Activated naive CD8-positive, alpha-beta T cell treated with anti-CD3 and anti-CD28 coated beads for 36 hours (primary cell): Measurements from ENCODE around the gene PHF20. TPM values are rescaled to one million over a fixed set of nuclear protein-coding genes. Genes with fewer than 3 reads are reported as not detected.
"Not testable (repeated sequence)": the region's sequence is repeated elsewhere in the genome, so short reads cannot be mapped to it uniquely, and the experiment has no call there.

ENCODE experiments used
- DNase-seq: peaks from one replicate; pipeline ENCODE4 v3.0.0; 2021
- H3K27ac Mint-ChIP-seq: one replicate; pipeline ENCODE4 v1.8.0; 2022; ENCODE audit warnings: mild to moderate bottlenecking, moderate library complexity, mixed read lengths
- H3K27me3 Mint-ChIP-seq: one replicate; pipeline ENCODE4 v1.8.0; 2022; ENCODE audit warnings: mild to moderate bottlenecking, mixed read lengths
- H3K36me3 Mint-ChIP-seq: one replicate; pipeline ENCODE4 v1.8.0; 2021; ENCODE audit warnings: mild to moderate bottlenecking, mixed read lengths
- H3K4me1 Mint-ChIP-seq: one replicate; pipeline ENCODE4 v1.8.0; 2021; ENCODE audit warnings: mixed read lengths
- H3K4me3 Mint-ChIP-seq: one replicate; pipeline ENCODE4 v1.8.0; 2022; ENCODE audit warnings: mild to moderate bottlenecking, moderate library complexity, mixed read lengths
- H3K9me3 Mint-ChIP-seq: one replicate; pipeline ENCODE4 v1.8.0; 2022; ENCODE audit warnings: mixed read lengths
- total RNA-seq, 2 experiments: library from RNA; stranded (reverse); gene quantifications; one replicate each; pipeline ENCODE4 v1.2.3, GENCODE V29; 2021

The PHF20 gene
- total RNA-seq, 2 experiments from 2014 or later: 50.2 to 50.6 TPM

- Mint-ChIP-seq H3K4me3 (no peak overlapping the region), H3K36me3 (peaks cover 19% of the 10 kb centered on the region), H3K9me3 (peaks cover 6% of the 10 kb centered on the region), H3K27me3 (no peaks in the 10 kb centered on the region), H3K27ac (no peak overlapping the region), H3K4me1 (peaks cover 9% of the 10 kb centered on the region)
- no peak for DNase-seq
Observed at GRCh38 chr20:35956616-35957015, 184.8 kb downstream of the PHF20 start.

- H3K27ac Mint-ChIP-seq, DNase-seq, H3K36me3 Mint-ChIP-seq, H3K4me1 Mint-ChIP-seq, H3K4me3 Mint-ChIP-seq, H3K9me3 Mint-ChIP-seq, H3K27me3 Mint-ChIP-seq: not testable (repeated sequence)
Observed at GRCh38 chr20:35959291-35959690, 187.5 kb downstream of the PHF20 start.

DNA sequence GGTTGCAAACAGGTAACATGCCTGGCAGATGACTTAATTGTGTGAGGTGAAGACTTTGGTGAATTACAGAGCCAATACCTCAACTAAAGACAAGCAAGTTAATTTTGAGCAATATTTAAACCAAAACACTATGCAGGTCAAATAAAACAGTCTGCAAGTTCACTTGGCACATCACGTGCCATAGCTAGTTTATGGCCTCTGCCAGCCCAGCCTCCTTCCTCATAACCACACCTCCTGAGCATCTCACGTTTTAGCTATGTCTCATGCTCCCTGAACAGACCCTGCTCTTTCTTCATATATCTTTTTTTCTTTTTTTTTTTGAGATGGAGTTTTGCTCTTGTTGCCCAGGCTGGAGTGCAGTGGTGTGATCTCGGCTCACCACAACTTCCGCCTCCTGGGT, 192.1 kb downstream of the PHF20 start:
- no peaks in the 10 kb centered on the region for H3K4me1 Mint-ChIP-seq
- H3K27ac Mint-ChIP-seq: no peak overlapping the region
- no peak overlapping the region for H3K4me3 Mint-ChIP-seq

GRCh38 chr20:35967979-35968640, 196.3 kb downstream of the PHF20 start, which contains the start of gene CNBD2:
TSS of gene CNBD2 (plus strand) at chr20:35968590. CDS start at chr20:35968763, 173 bp downstream.
- DNase-seq: no peak
- Mint-ChIP-seq H3K4me1 (no peaks in the 10 kb centered on the region), H3K27ac (no peak within 1 kb of the TSS), H3K4me3 (no peak within 1 kb of the TSS), H3K27me3 (no peaks in the 10 kb centered on the region), H3K9me3 (no peaks in the 10 kb centered on the region), H3K36me3 (no peaks in the 10 kb centered on the region)

More for the DNA sequence above, 192.1 kb downstream of the PHF20 start:
- no peaks in the 10 kb centered on the region for H3K27me3 Mint-ChIP-seq
- peaks cover 5% of the 10 kb centered on the region for H3K36me3 Mint-ChIP-seq
- peaks cover 6% of the 10 kb centered on the region for H3K9me3 Mint-ChIP-seq
- no peak for DNase-seq

GRCh38 chr20:35968930-35969329, 197.1 kb downstream of the PHF20 start:
- DNase-seq: no peak
- H3K27me3 Mint-ChIP-seq: no peaks in the 10 kb centered on the region
- no peaks in the 10 kb centered on the region for H3K4me1 Mint-ChIP-seq
- no peaks in the 10 kb centered on the region for H3K36me3 Mint-ChIP-seq
- no peaks in the 10 kb centered on the region for H3K9me3 Mint-ChIP-seq
- H3K4me3 Mint-ChIP-seq: no peak overlapping the region
- no peak overlapping the region for H3K27ac Mint-ChIP-seq

DNA sequence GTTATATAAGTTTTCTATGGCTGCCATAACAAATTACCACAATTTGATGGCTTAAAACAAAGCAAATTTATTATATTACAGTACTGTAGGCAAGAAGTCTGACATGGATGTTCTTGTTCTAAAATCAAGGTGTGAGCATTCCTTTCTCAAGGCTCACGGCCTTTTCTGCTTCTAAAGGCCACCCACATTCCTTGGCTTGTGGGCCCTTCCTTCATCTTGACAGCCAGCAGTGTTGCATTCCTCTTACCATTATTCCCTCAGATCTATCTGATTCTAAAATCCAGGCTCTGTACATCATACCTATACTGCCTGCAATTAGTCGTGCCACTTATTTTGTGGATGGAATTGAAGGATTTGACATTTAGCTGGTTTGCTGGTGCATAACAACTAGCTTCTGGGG, 200.2 kb downstream of the PHF20 start:
- H3K27ac Mint-ChIP-seq: no peak overlapping the region
- no peaks in the 10 kb centered on the region for H3K4me1 Mint-ChIP-seq
- H3K27me3 Mint-ChIP-seq: no peaks in the 10 kb centered on the region
- no peaks in the 10 kb centered on the region for H3K36me3 Mint-ChIP-seq
- no peak overlapping the region for H3K4me3 Mint-ChIP-seq
- no peak for DNase-seq
- H3K9me3 Mint-ChIP-seq: no peaks in the 10 kb centered on the region

DNA sequence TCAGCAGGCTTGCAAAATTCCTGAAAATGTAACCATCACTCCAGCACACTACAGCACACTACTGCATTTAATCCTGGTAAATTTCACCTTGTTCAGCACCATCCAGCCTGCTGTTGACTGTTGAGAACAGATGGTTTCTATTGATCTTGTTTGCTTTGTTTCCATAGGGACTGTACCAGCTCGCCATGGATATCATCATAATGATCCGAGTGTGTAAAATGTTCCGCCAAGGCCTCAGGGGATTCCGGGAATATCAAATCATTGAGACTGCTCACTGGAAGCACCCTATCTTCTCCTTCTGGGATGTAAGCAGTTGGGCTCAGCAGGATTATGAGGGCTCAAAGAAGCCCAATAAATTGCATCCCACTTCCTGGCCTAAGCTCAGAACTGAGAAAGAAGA, 200.6 kb downstream of the PHF20 start:
- Mint-ChIP-seq H3K36me3 (no peaks in the 10 kb centered on the region), H3K27ac (no peak overlapping the region), H3K9me3 (no peaks in the 10 kb centered on the region), H3K4me1 (no peaks in the 10 kb centered on the region), H3K4me3 (no peak overlapping the region), H3K27me3 (no peaks in the 10 kb centered on the region)
- no peak for DNase-seq

- no peaks in the 10 kb centered on the region for H3K36me3 Mint-ChIP-seq
- DNase-seq: no peak
- no peaks in the 10 kb centered on the region for H3K4me1 Mint-ChIP-seq
- no peak overlapping the region for H3K27ac Mint-ChIP-seq
- H3K9me3 Mint-ChIP-seq: no peaks in the 10 kb centered on the region
- H3K4me3 Mint-ChIP-seq: no peak overlapping the region
- no peaks in the 10 kb centered on the region for H3K27me3 Mint-ChIP-seq
Observed at GRCh38 chr20:35974256-35974655, 202.4 kb downstream of the PHF20 start.

GRCh38 chr20:35975576-35976373, 204.0 kb downstream of the PHF20 start:
- no peak for DNase-seq
- H3K4me1 Mint-ChIP-seq: no peaks in the 10 kb centered on the region
- H3K9me3 Mint-ChIP-seq: no peaks in the 10 kb centered on the region
- no peaks in the 10 kb centered on the region for H3K36me3 Mint-ChIP-seq
- H3K4me3 Mint-ChIP-seq: no peak overlapping the region
- H3K27me3 Mint-ChIP-seq: no peaks in the 10 kb centered on the region
- no peak overlapping the region for H3K27ac Mint-ChIP-seq

GRCh38 chr20:35978041-35978513, 206.3 kb downstream of the PHF20 start:
- H3K27me3 Mint-ChIP-seq: no peaks in the 10 kb centered on the region

DNA sequence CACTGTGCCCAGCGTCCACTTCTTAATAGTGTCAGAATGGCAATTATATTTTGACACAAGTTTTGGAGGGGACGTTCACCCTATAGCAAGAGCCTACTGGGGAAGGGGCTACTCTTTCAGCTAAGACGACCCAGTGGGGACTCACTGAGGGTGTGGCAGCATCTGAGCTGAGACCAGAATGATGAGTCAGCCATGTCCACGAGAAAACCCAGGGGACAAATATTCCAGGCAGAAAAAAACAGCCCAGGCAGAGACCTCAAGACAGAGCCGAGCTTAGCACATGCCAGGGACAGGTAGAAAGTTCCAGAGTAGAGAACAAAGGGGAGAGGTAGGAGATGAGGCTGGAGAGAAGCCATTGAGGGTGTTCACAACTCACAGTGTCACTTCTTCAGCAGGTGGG, 207.7 kb downstream of the PHF20 start:
- Mint-ChIP-seq H3K27me3 (no peaks in the 10 kb centered on the region), H3K36me3 (no peaks in the 10 kb centered on the region), H3K4me1 (peaks cover 2% of the 10 kb centered on the region), H3K27ac (no peak overlapping the region), H3K9me3 (no peaks in the 10 kb centered on the region), H3K4me3 (no peak overlapping the region)
- no peak for DNase-seq

More at GRCh38 chr20:35978041-35978513, 206.3 kb downstream of the PHF20 start:
- Mint-ChIP-seq H3K9me3 (no peaks in the 10 kb centered on the region), H3K36me3 (no peaks in the 10 kb centered on the region), H3K4me1 (no peaks in the 10 kb centered on the region), H3K4me3 (no peak overlapping the region), H3K27ac (no peak overlapping the region)
- DNase-seq: no peak

GRCh38 chr20:35981969-35982368, 210.2 kb downstream of the PHF20 start:
- H3K9me3 Mint-ChIP-seq: no peaks in the 10 kb centered on the region
- H3K27ac Mint-ChIP-seq: no peak overlapping the region
- H3K36me3 Mint-ChIP-seq: no peaks in the 10 kb centered on the region
- no peaks in the 10 kb centered on the region for H3K27me3 Mint-ChIP-seq
- peaks cover 2% of the 10 kb centered on the region for H3K4me1 Mint-ChIP-seq
- DNase-seq: no peak
- H3K4me3 Mint-ChIP-seq: no peak overlapping the region

DNA sequence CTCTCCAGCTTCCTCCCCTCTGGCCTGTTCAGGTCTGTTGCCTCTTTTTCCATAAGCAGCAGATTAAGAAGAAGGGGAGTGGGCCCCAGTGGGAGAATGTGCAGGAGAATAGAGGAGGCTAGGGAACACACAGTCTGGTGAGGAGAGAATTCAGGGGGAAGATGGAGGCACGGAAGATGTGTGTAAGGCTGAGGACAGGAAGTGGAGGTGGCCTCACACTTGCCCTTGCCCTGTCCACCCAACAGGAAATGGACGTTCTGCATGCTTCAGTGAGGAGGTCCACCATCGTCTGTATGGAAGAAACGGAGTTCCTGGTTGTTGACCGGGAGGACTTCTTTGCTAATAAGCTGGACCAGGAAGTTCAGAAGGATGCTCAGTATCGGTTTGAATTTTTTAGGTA, 212.6 kb downstream of the PHF20 start:
- no peak overlapping the region for H3K4me3 Mint-ChIP-seq
- peaks cover 2% of the 10 kb centered on the region for H3K27me3 Mint-ChIP-seq
- H3K36me3 Mint-ChIP-seq: no peaks in the 10 kb centered on the region

DNA sequence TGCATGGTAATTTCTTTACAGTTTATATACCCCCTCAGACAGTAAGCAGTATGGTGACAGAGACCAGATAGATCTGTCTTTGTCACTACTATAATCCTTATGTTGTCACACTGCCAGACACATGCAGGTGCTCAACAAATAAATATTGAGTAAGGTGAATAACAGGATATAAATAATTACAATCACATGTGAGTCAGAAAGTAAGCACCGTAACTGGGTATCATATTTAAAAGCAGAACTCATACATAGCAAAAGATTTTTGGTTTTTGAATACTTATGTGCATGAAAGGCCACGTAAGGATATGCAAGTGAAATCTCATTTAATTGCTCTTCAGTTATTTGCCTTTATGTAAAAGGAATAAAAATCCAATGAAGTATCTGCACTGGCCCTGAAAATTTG, 214.0 kb downstream of the PHF20 start:
- no peaks in the 10 kb centered on the region for H3K36me3 Mint-ChIP-seq

More for the DNA sequence above, 212.6 kb downstream of the PHF20 start:
- Mint-ChIP-seq H3K27ac (no peak overlapping the region), H3K4me1 (peaks cover 2% of the 10 kb centered on the region), H3K9me3 (no peaks in the 10 kb centered on the region)
- no peak for DNase-seq

DNA sequence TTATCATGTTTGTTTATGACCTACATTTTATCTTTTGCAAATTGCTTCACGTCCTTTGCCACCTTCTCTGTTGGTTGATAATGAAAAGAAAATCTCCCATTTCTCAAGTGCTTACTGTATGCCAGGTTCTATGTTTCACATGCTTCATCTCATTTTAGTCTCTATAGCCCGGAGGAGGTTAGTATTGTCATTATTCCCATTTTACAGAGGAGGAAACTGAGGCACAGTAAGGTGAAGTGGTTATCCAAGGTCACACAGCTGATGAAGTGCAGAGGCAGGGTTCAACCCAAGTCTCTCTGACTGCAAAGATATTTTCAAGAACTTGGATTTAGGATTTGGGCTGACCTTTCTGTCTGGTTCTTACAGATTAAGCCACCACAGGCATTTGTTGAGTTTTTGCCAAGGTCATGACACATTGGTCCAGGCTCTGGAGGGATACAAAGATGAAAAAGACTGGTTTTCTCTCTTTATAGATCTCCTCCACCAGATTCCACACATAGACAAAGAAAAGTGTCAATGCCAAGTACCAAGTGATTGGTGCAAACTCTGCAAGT, 217.2 kb downstream of the PHF20 start:
- Mint-ChIP-seq H3K27me3 (peaks cover 7% of the 10 kb centered on the region), H3K4me1 (peaks cover 3% of the 10 kb centered on the region), H3K36me3 (no peaks in the 10 kb centered on the region), H3K27ac (no peak overlapping the region), H3K9me3 (no peaks in the 10 kb centered on the region), H3K4me3 (no peak overlapping the region)
- no peak for DNase-seq

More for the DNA sequence above, 214.0 kb downstream of the PHF20 start:
- no peak for DNase-seq
- Mint-ChIP-seq H3K27me3 (peaks cover 7% of the 10 kb centered on the region), H3K4me1 (peaks cover 2% of the 10 kb centered on the region), H3K9me3 (no peaks in the 10 kb centered on the region), H3K27ac (no peak overlapping the region), H3K4me3 (no peak overlapping the region)
